ENCODE measurements around the gene DKC1. TPM values are rescaled to one million over a fixed set of nuclear protein-coding genes. Genes with fewer than 3 reads are reported as not detected.
"Not testable (repeated sequence)": the region's sequence is repeated elsewhere in the genome, so short reads cannot be mapped to it uniquely, and the experiment has no call there.

The DKC1 gene
- total RNA-seq, 1 experiment from 2014 or later: 179 TPM

- DNase-seq (ENCODE audit: low read depth, low spot score): no peak
- ATAC-seq: no peak
- H3K4me3 ChIP-seq (ENCODE audit: low read depth in 2 of 2, low read length in 2 of 2): no peak overlapping the region
- no peaks in the 10 kb centered on the region for H3K36me3 ChIP-seq (ENCODE audit: control insufficient read depth, insufficient read depth, low read length)
- CTCF ChIA-PET: no interaction called here
- TF ChIP-seq SIN3A (IDR thresholded peaks at IDR 0.05; ENCODE audit: borderline replicate concordance, insufficient read depth, low read depth, low read length): no peak
- TF ChIP-seq REST (IDR thresholded peaks at IDR 0.05; ENCODE audit: insufficient read depth in 1 of 2, low read depth in 2 of 2, low read length in 1 of 2): no peak
- TF ChIP-seq TCF7L2 (IDR thresholded peaks at IDR 0.05; ENCODE audit: low read depth, low read length): no peak
- H3K27me3 ChIP-seq (ENCODE audit: control insufficient read depth, insufficient read depth, low read length): no peaks in the 10 kb centered on the region
- no peaks in the 10 kb centered on the region for H3K4me1 ChIP-seq (ENCODE audit: control insufficient read depth, insufficient read depth, low read length)
- POLR2A ChIA-PET: interaction anchor here (0.5 kb wide), 1 partner anchor 57 kb away, joined by 3 read pairs; no protein-coding TSS in a partner anchor
- in situ Hi-C loops (cut with HindIII; ENCODE audit: low pct_unique_long_range_greater_than_20kb, low sequenced_read_pairs) (no loop called here), intact Hi-C loops (cut with micrococcal nuclease; ENCODE audit: unreplicated experiment) (no loop called here)
- no peaks in the 10 kb centered on the region for H3K9me3 ChIP-seq (ENCODE audit: control insufficient read depth, insufficient read depth, low read depth, low read length)
- no peak overlapping the region for H3K27ac ChIP-seq (ENCODE audit: low read length)
- no TSS peak for BruUV-seq (replicated peaks)
These were observed 58.9 kb downstream of the DKC1 start for GRCh38 chrX:154821523-154821922.

- Histone ChIP-seq H3K4me3 (ENCODE audit: low read depth in 2 of 2, low read length in 2 of 2) (no peak overlapping the region), H3K36me3 (ENCODE audit: control insufficient read depth, insufficient read depth, low read length) (no peaks in the 10 kb centered on the region), H3K27me3 (ENCODE audit: control insufficient read depth, insufficient read depth, low read length) (no peaks in the 10 kb centered on the region), H3K27ac (ENCODE audit: low read length) (no peak overlapping the region), H3K9me3 (ENCODE audit: control insufficient read depth, insufficient read depth, low read depth, low read length) (no peaks in the 10 kb centered on the region), H3K4me1 (ENCODE audit: control insufficient read depth, insufficient read depth, low read length) (no peaks in the 10 kb centered on the region)
- ChIA-PET CTCF (no interaction called here), POLR2A (interaction anchor here (0.5 kb wide), 1 partner anchor 58 kb away, joined by 3 read pairs; no protein-coding TSS in a partner anchor)
- in situ Hi-C loops (cut with HindIII; ENCODE audit: low pct_unique_long_range_greater_than_20kb, low sequenced_read_pairs): no loop called here
- TF ChIP-seq CTCF (IDR thresholded peaks at IDR 0.05): no peak
- ATAC-seq (no peak), DNase-seq (ENCODE audit: low read depth, low spot score) (no peak)
- BruUV-seq (replicated peaks): no TSS peak
- intact Hi-C loops (cut with micrococcal nuclease; ENCODE audit: unreplicated experiment): no loop called here
These were observed 59.4 kb downstream of the DKC1 start for GRCh38 chrX:154822029-154822428.

GRCh38 chrX:154824638-154825037 lies 62.0 kb downstream of the DKC1 start:
- CTCF ChIA-PET: no interaction called here
- no TSS peak for BruUV-seq (replicated peaks)
- Histone ChIP-seq H3K27me3 (ENCODE audit: control insufficient read depth, insufficient read depth, low read length) (no peaks in the 10 kb centered on the region), H3K4me1 (ENCODE audit: control insufficient read depth, insufficient read depth, low read length) (no peaks in the 10 kb centered on the region), H3K9me3 (ENCODE audit: control insufficient read depth, insufficient read depth, low read depth, low read length) (no peaks in the 10 kb centered on the region), H3K4me3 (ENCODE audit: low read depth in 2 of 2, low read length in 2 of 2) (no peak overlapping the region), H3K36me3 (ENCODE audit: control insufficient read depth, insufficient read depth, low read length) (no peaks in the 10 kb centered on the region), H3K27ac (ENCODE audit: low read length) (no peak overlapping the region)
- in situ Hi-C loops (cut with HindIII; ENCODE audit: low pct_unique_long_range_greater_than_20kb, low sequenced_read_pairs): loop anchor here (25.0 kb wide), 1 partner anchor 162 kb away; the partner anchor contains the start of gene CTAG2
- intact Hi-C loops (cut with micrococcal nuclease; ENCODE audit: unreplicated experiment): no loop called here
- no peak for ATAC-seq
- no peak for DNase-seq (ENCODE audit: low read depth, low spot score)
- POLR2A ChIA-PET: no interaction called here
- no peak for TF ChIP-seq CTCF (IDR thresholded peaks at IDR 0.05)
- TF ChIP-seq SIN3A (IDR thresholded peaks at IDR 0.05; ENCODE audit: borderline replicate concordance, insufficient read depth, low read depth, low read length): no peak
- TF ChIP-seq REST (IDR thresholded peaks at IDR 0.05; ENCODE audit: insufficient read depth in 1 of 2, low read depth in 2 of 2, low read length in 1 of 2): no peak
- TF ChIP-seq POLR2AphosphoS5 (IDR thresholded peaks at IDR 0.05; ENCODE audit: low read depth, low read length): no peak
- no peak for TF ChIP-seq TCF7L2 (IDR thresholded peaks at IDR 0.05; ENCODE audit: low read depth, low read length)

GRCh38 chrX:154825586-154825985 lies 62.9 kb downstream of the DKC1 start:
- ATAC-seq, POLR2A ChIA-PET: not testable (repeated sequence)
- in situ Hi-C loops (cut with HindIII; ENCODE audit: low pct_unique_long_range_greater_than_20kb, low sequenced_read_pairs): loop anchor here (25.0 kb wide), 1 partner anchor 163 kb away; the partner anchor contains the start of gene CTAG2

More at GRCh38 chrX:154825586-154825985, 62.9 kb downstream of the DKC1 start:
- H3K9me3 ChIP-seq (ENCODE audit: control insufficient read depth, insufficient read depth, low read depth, low read length); DNase-seq (ENCODE audit: low read depth, low spot score); H3K27ac ChIP-seq (ENCODE audit: low read length); H3K4me3 ChIP-seq (ENCODE audit: low read depth in 2 of 2, low read length in 2 of 2); BruUV-seq (replicated peaks); H3K27me3 ChIP-seq (ENCODE audit: control insufficient read depth, insufficient read depth, low read length); intact Hi-C loops (cut with micrococcal nuclease; ENCODE audit: unreplicated experiment); H3K4me1 ChIP-seq (ENCODE audit: control insufficient read depth, insufficient read depth, low read length); CTCF ChIA-PET; H3K36me3 ChIP-seq (ENCODE audit: control insufficient read depth, insufficient read depth, low read length): not testable (repeated sequence)

Measured in Panc1 (cell line).